ENCODE results near the gene SLC38A4.

The SLC38A4 gene

GRCh38 chr12:46717868-46718267 lies 107.9 kb downstream of the SLC38A4 start:
- no peak for TF ChIP-seq FOXM1 (IDR thresholded peaks at IDR 0.05; ENCODE audit: borderline replicate concordance, low read depth)
- TF ChIP-seq EGR1 (IDR thresholded peaks at IDR 0.05) = no peak
- no peak for TF ChIP-seq CEBPB (IDR thresholded peaks at IDR 0.05)

GRCh38 chr12:46717159-46717558 lies 108.6 kb downstream of the SLC38A4 start:
- TF ChIP-seq REST (IDR thresholded peaks at IDR 0.05; ENCODE audit: low read depth) (no peak), YY1 (IDR thresholded peaks at IDR 0.05; ENCODE audit: low read depth) (no peak), RAD21 (IDR thresholded peaks at IDR 0.05; ENCODE audit: low read depth) (no peak), EGR1 (IDR thresholded peaks at IDR 0.05) (no peak), NFIC (IDR thresholded peaks at IDR 0.05) (no peak), CREB1 (IDR thresholded peaks at IDR 0.05; ENCODE audit: low read depth) (no peak), MAX (IDR thresholded peaks at IDR 0.05) (no peak), ZBTB7A (IDR thresholded peaks at IDR 0.05; ENCODE audit: low read depth) (no peak), USF1 (IDR thresholded peaks at IDR 0.05) (no peak), CEBPB (IDR thresholded peaks at IDR 0.05) (no peak), TEAD4 (IDR thresholded peaks at IDR 0.05) (no peak), TAF1 (IDR thresholded peaks at IDR 0.05; ENCODE audit: low read depth) (no peak), FOXM1 (IDR thresholded peaks at IDR 0.05; ENCODE audit: borderline replicate concordance, low read depth) (no peak), EP300 (IDR thresholded peaks at IDR 0.05; ENCODE audit: borderline replicate concordance) (no peak)

Measured in Ishikawa (cell line).